ENCODE data around the gene IVL. TPM values are rescaled to one million over a fixed set of nuclear protein-coding genes. Genes with fewer than 3 reads are reported as not detected.

Gene IVL
- total RNA-seq, 1 experiment from 2014 or later, result not detected

GRCh38 chr1:152888126-152888525, 20.2 kb upstream of the IVL start:
- DNase-seq (ENCODE audit: low read depth, low spot score), result no peak
- H3K27ac ChIP-seq (ENCODE audit: low read depth, low read length), result no peak overlapping the region
- H3K4me2 ChIP-seq (ENCODE audit: low read length), result no peak overlapping the region
- H3K79me2 ChIP-seq (ENCODE audit: insufficient read depth, low read length), result no peaks in the 10 kb centered on the region
- no peaks in the 10 kb centered on the region for H3K4me1 ChIP-seq (ENCODE audit: control insufficient read depth in 1 of 2, insufficient read depth in 2 of 2, low read length in 2 of 2)
- H2AFZ ChIP-seq (ENCODE audit: low read depth, low read length, poor library complexity, severe bottlenecking), result no peak overlapping the region
- ChIA-PET POLR2A (no interaction called here), CTCF (interaction anchor here (0.7 kb wide), 1 partner anchor 302 kb away, joined by 3 read pairs; no protein-coding TSS in a partner anchor), RAD21 (ENCODE audit: low non-redundant PET in 1 of 2, low total read pairs in 2 of 2, uncharacterized antibody in 2 of 2, unreplicated experiment in 2 of 2) (no interaction called here)
- H3K27me3 ChIP-seq (ENCODE audit: insufficient read depth, low read length), result peaks cover 58% of the 10 kb centered on the region
- ATAC-seq, result no peak
- no peak overlapping the region for H3K9ac ChIP-seq (ENCODE audit: low read length)
- BruUV-seq (replicated peaks), result no TSS peak
- H3K9me3 ChIP-seq (ENCODE audit: control insufficient read depth in 1 of 2, insufficient read depth in 1 of 2, low read depth in 1 of 2, low read length in 2 of 2), result no peaks in the 10 kb centered on the region
- TF ChIP-seq MAX (IDR thresholded peaks at IDR 0.05) (no peak), EZH2phosphoT487 (IDR thresholded peaks at IDR 0.05; ENCODE audit: borderline replicate concordance) (no peak), ATF3 (IDR thresholded peaks at IDR 0.05) (no peak), TCF7L2 (IDR thresholded peaks at IDR 0.05; ENCODE audit: borderline replicate concordance, extremely low read depth, insufficient read depth, insufficient read length) (no peak), RAD21 (IDR thresholded peaks at IDR 0.05; ENCODE audit: low read depth) (no peak), POLR2AphosphoS5 (IDR thresholded peaks at IDR 0.05; ENCODE audit: low read depth, low read length) (no peak), ELF1 (IDR thresholded peaks at IDR 0.05; ENCODE audit: borderline replicate concordance, low read depth) (no peak), REST (IDR thresholded peaks at IDR 0.05; ENCODE audit: low read depth) (no peak), CTCF (IDR thresholded peaks at IDR 0.05 in 2 of 3, conservative IDR thresholded peaks at IDR 0.05 in 1 of 3; ENCODE audit: borderline replicate concordance in 1 of 3, insufficient read depth in 1 of 3, low read depth in 2 of 3, low read length in 2 of 3) (no peak), ZFX (IDR thresholded peaks at IDR 0.05) (no peak), EGR1 (IDR thresholded peaks at IDR 0.05; ENCODE audit: low read depth) (no peak), SP1 (IDR thresholded peaks at IDR 0.05; ENCODE audit: low read depth) (no peak), JUND (IDR thresholded peaks at IDR 0.05) (no peak)
- intact Hi-C loops (cut with micrococcal nuclease), result no loop called here
- H3K9me2 ChIP-seq (ENCODE audit: insufficient read depth), result no peaks in the 10 kb centered on the region
- H3K36me3 ChIP-seq (ENCODE audit: control insufficient read depth in 1 of 2, insufficient read depth in 2 of 2, low read length in 2 of 2), result no peaks in the 10 kb centered on the region
- H4K20me1 ChIP-seq (ENCODE audit: insufficient read depth), result no peaks in the 10 kb centered on the region
- H3K4me3 ChIP-seq (replicated peaks in 1 of 2; ENCODE audit: low read depth in 1 of 2, low read length in 2 of 2), result no peak overlapping the region

All from HCT116 (cell line).